A673 (cell line): ENCODE data around the gene COPRS.

Experiments
- CTCF ChIP-seq: fragments of 300-800, 200-600 bp; sonication (generic); conservative IDR thresholded peaks from 2 replicates; pipeline ENCODE4 v1.5.1; 2017; ENCODE audit warnings: low read depth, mild to moderate bottlenecking, antibody characterized with exemption, low read length, moderate library complexity, mixed read lengths
- EZH2 ChIP-seq: fragments of 200-600 bp; sonication (generic); IDR thresholded peaks from 2 replicates; pipeline ENCODE4 v1.6.1; 2017; ENCODE audit warnings: borderline replicate concordance, low read depth, mild to moderate bottlenecking, mixed read lengths, antibody characterized with exemption, low read length; ENCODE audit not compliant: poor library complexity, severe bottlenecking

DNA sequence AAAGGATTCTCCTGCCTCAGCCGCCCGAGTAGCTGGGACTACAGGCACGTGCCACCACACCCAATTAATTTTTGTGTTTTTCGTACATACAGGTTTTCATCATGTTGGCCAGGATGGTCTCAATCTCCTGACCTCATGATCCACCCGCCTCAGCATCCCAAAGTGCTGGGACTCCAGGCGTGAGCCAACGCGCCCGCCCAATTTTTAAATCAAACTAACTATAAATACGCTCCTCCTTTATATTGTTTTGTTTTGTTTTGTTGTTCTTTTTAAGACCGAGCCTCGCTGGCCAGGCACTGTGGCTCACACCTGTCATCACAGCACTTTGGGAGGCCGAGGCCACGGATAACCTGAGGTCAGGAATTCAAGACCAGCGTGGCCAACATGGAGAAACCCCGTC is 44.4 kb upstream of the COPRS start:
- TF ChIP-seq CTCF (no peak), EZH2 (no peak)
